H9 (cell line): ENCODE measurements around the gene ITIH6. TPM values are rescaled to one million over a fixed set of nuclear protein-coding genes. Genes with fewer than 3 reads are reported as not detected.
"Not testable (repeated sequence)": the region's sequence is repeated elsewhere in the genome, so short reads cannot be mapped to it uniquely, and the experiment has no call there.

ENCODE experiments used
- DNase-seq: peaks from one replicate; pipeline ENCODE4 v3.0.0-alpha.2; 2017
- H2AFZ ChIP-seq: one replicate; pipeline ENCODE4 v1.6.1; 2013; ENCODE audit warnings: mild to moderate bottlenecking, low read length, control low read depth, moderate library complexity
- H2AK5ac ChIP-seq: 2 replicates; pipeline ENCODE4 v1.6.1; 2013; ENCODE audit warnings: low read length, control low read depth, mixed read lengths; ENCODE audit not compliant: insufficient read length
- H2BK120ac ChIP-seq: one replicate; pipeline ENCODE4 v1.6.1; 2013; ENCODE audit warnings: low read depth, mild to moderate bottlenecking, low read length, control low read depth, inconsistent platforms; ENCODE audit not compliant: poor library complexity, severe bottlenecking
- H2BK12ac ChIP-seq: 2 replicates; pipeline ENCODE4 v1.6.1; 2013; ENCODE audit warnings: low read length, control low read depth, mixed read lengths, low read depth; ENCODE audit not compliant: insufficient read length
- H2BK15ac ChIP-seq: 2 replicates; pipeline ENCODE4 v1.6.1; 2013; ENCODE audit warnings: low read depth, low read length, control low read depth
- H2BK20ac ChIP-seq: one replicate; pipeline ENCODE4 v1.6.1; 2013; ENCODE audit warnings: low read depth, mild to moderate bottlenecking, low read length, control low read depth, inconsistent platforms; ENCODE audit not compliant: poor library complexity, severe bottlenecking
- H2BK5ac ChIP-seq: 2 replicates; pipeline ENCODE4 v1.6.1; 2013; ENCODE audit warnings: low read length, control low read depth, mixed read lengths; ENCODE audit not compliant: insufficient read length
- H3K14ac ChIP-seq: 2 replicates; pipeline ENCODE4 v1.6.1; 2013; ENCODE audit warnings: low read length, control low read depth; ENCODE audit not compliant: insufficient read depth
- H3K18ac ChIP-seq: 2 replicates; pipeline ENCODE4 v1.6.1; 2013; ENCODE audit warnings: low read depth, mild to moderate bottlenecking, mixed read lengths, low read length, control low read depth; ENCODE audit not compliant: insufficient read length
- H3K23ac ChIP-seq: 2 replicates; pipeline ENCODE4 v1.6.1; 2013; ENCODE audit warnings: low read length, control low read depth, mixed read lengths, low read depth; ENCODE audit not compliant: insufficient read length
- H3K23me2 ChIP-seq: 2 replicates; pipeline ENCODE4 v1.6.1; 2013; ENCODE audit warnings: low read depth, mild to moderate bottlenecking, mixed read lengths, low read length, control low read depth; ENCODE audit not compliant: insufficient read length, poor library complexity, severe bottlenecking
- H3K27ac ChIP-seq: 2 replicates; pipeline ENCODE4 v1.5.1; 2013; ENCODE audit warnings: low read length, control low read depth, mixed read lengths, low read depth; ENCODE audit not compliant: insufficient read length
- H3K27me3 ChIP-seq: 2 replicates; pipeline ENCODE4 v1.6.1; 2013; ENCODE audit warnings: low read length, control low read depth, inconsistent platforms; ENCODE audit not compliant: insufficient read depth
- H3K4ac ChIP-seq: 2 replicates; pipeline ENCODE4 v1.6.1; 2013; ENCODE audit warnings: low read depth, mild to moderate bottlenecking, control low read depth, inconsistent platforms, low read length, moderate library complexity
- H3K4me1 ChIP-seq: 2 replicates; pipeline ENCODE4 v1.6.1; 2013; ENCODE audit warnings: low read length, control low read depth, inconsistent platforms; ENCODE audit not compliant: insufficient read depth
- H3K4me2 ChIP-seq: 2 replicates; pipeline ENCODE4 v1.6.1; 2013; ENCODE audit warnings: low read length, control low read depth, mixed read lengths; ENCODE audit not compliant: insufficient read length, insufficient read depth
- H3K56ac ChIP-seq: 2 replicates; pipeline ENCODE4 v1.6.1; 2013; ENCODE audit warnings: low read depth, mild to moderate bottlenecking, mixed read lengths, low read length, control low read depth; ENCODE audit not compliant: insufficient read length
- H3K79me1 ChIP-seq: 2 replicates; pipeline ENCODE4 v1.6.1; 2013; ENCODE audit warnings: low read depth, mild to moderate bottlenecking, moderate library complexity, low read length, control low read depth, inconsistent platforms; ENCODE audit not compliant: insufficient read depth, poor library complexity, severe bottlenecking
- H3K79me2 ChIP-seq: 2 replicates; pipeline ENCODE4 v1.6.1; 2013; ENCODE audit warnings: low read length, control low read depth, inconsistent platforms; ENCODE audit not compliant: insufficient read depth
- H3K9ac ChIP-seq: 2 replicates; pipeline ENCODE4 v1.6.1; 2013; ENCODE audit warnings: low read length, control low read depth, mixed read lengths; ENCODE audit not compliant: insufficient read length; ENCODE audit errors: extremely low read depth
- H3K9me3 ChIP-seq: one replicate; pipeline ENCODE4 v1.6.1; 2013; ENCODE audit warnings: low read depth, low read length, inconsistent platforms; ENCODE audit not compliant: control insufficient read depth
- H3T11ph ChIP-seq: one replicate; pipeline ENCODE4 v1.6.1; 2013; ENCODE audit warnings: mild to moderate bottlenecking, low read length, control low read depth, inconsistent platforms
- H4K20me1 ChIP-seq: one replicate; pipeline ENCODE4 v1.6.1; 2013; ENCODE audit not compliant: control insufficient read depth, insufficient read length, insufficient read depth
- H4K5ac ChIP-seq: 2 replicates; pipeline ENCODE4 v1.6.1; 2013; ENCODE audit warnings: low read depth, mild to moderate bottlenecking, mixed read lengths, low read length, control low read depth; ENCODE audit not compliant: insufficient read length
- H4K8ac ChIP-seq: replicated peaks from 2 replicates; pipeline ENCODE4 v1.6.1; 2013; ENCODE audit warnings: low read length, control low read depth, mixed read lengths, low read depth; ENCODE audit not compliant: insufficient read length
- H4K91ac ChIP-seq: 2 replicates; pipeline ENCODE4 v1.6.1; 2013; ENCODE audit warnings: low read depth, mild to moderate bottlenecking, moderate library complexity, mixed read lengths, low read length, control low read depth; ENCODE audit not compliant: insufficient read length
- H3K27ac Mint-ChIP-seq, 3 experiments: 2 replicates in 2 of 3; 3 replicates in 1 of 3; pipeline ENCODE4 v1.8.0; 2020 to 2021; ENCODE audit warnings: mixed read lengths in 3 of 3, mild to moderate bottlenecking in 1 of 3, moderate library complexity in 1 of 3
- H3K27me3 Mint-ChIP-seq: 2 replicates; pipeline ENCODE4 v1.8.0; 2021; ENCODE audit warnings: low read depth, mild to moderate bottlenecking, moderate library complexity, mixed read lengths
- H3K36me3 Mint-ChIP-seq, 3 experiments: 2 replicates in 2 of 3; 3 replicates in 1 of 3; pipeline ENCODE4 v1.8.0; 2020 to 2021; ENCODE audit warnings: low read depth in 3 of 3, mixed read lengths in 3 of 3; ENCODE audit not compliant: insufficient read depth in 1 of 3
- H3K4me1 Mint-ChIP-seq, 2 experiments: 2 replicates each; pipeline ENCODE4 v1.8.0; 2020; ENCODE audit warnings: mixed read lengths in 2 of 2
- H3K4me3 Mint-ChIP-seq, 2 experiments: 2 replicates in 1 of 2; 3 replicates in 1 of 2; pipeline ENCODE4 v1.8.0; 2020 to 2021; ENCODE audit warnings: mild to moderate bottlenecking in 2 of 2, mixed read lengths in 2 of 2, moderate library complexity in 1 of 2
- H3K9me3 Mint-ChIP-seq, 2 experiments: 2 replicates in 1 of 2; 3 replicates in 1 of 2; pipeline ENCODE4 v1.8.0; 2020; ENCODE audit warnings: mild to moderate bottlenecking in 2 of 2, mixed read lengths in 2 of 2, moderate library complexity in 1 of 2
- WGBS: extraction: QIAGEN DNeasy Blood & Tissue Kit; methylation state at CpG from one replicate; pipeline ENCODE4 v1.1.7; 2013; ENCODE audit warnings: missing lambda C conversion rate, low lambda C conversion rate, mixed read lengths; ENCODE audit not compliant: insufficient read length; ENCODE audit errors: extremely low coverage; 5-methylcytosine and 5-hydroxymethylcytosine counted together
- long read RNA-seq: library from polyadenylated mRNA; unstranded; transcript quantifications from one replicate; pipeline ENCODE4 v2.0.0, GENCODE V29; 2020
- total RNA-seq: library from RNA; stranded (reverse); gene quantifications from 2 replicates; pipeline ENCODE4 v1.2.1, GENCODE V29; 2021
- TF ChIP-seq, protein P1 (sequence below): fragments of 200-600 bp; sonication (generic); conservative IDR thresholded peaks from 3 replicates; pipeline ENCODE4 v1.8.0; 2021; ENCODE audit warnings: antibody characterized with exemption, mild to moderate bottlenecking

ITIH6 gene, protein sequence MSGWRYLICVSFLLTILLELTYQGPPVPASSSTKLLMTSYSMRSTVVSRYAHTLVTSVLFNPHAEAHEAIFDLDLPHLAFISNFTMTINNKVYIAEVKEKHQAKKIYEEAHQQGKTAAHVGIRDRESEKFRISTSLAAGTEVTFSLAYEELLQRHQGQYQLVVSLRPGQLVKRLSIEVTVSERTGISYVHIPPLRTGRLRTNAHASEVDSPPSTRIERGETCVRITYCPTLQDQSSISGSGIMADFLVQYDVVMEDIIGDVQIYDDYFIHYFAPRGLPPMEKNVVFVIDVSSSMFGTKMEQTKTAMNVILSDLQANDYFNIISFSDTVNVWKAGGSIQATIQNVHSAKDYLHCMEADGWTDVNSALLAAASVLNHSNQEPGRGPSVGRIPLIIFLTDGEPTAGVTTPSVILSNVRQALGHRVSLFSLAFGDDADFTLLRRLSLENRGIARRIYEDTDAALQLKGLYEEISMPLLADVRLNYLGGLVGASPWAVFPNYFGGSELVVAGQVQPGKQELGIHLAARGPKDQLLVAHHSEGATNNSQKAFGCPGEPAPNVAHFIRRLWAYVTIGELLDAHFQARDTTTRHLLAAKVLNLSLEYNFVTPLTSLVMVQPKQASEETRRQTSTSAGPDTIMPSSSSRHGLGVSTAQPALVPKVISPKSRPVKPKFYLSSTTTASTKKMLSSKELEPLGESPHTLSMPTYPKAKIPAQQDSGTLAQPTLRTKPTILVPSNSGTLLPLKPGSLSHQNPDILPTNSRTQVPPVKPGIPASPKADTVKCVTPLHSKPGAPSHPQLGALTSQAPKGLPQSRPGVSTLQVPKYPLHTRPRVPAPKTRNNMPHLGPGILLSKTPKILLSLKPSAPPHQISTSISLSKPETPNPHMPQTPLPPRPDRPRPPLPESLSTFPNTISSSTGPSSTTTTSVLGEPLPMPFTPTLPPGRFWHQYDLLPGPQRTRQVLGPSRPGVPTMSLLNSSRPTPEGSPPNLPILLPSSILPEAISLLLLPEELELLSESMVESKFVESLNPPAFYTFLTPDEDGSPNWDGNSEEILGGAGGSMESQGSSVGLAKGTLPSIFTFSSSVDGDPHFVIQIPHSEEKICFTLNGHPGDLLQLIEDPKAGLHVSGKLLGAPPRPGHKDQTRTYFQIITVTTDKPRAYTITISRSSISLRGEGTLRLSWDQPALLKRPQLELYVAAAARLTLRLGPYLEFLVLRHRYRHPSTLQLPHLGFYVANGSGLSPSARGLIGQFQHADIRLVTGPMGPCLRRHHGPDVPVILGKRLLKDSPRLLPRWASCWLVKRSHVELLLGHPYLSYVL
- not detected in 2 replicates for total RNA-seq
- long read RNA-seq, partial matches to known transcripts, result 0 of 2 reads
- long read RNA-seq, other reads (novel, unspliced or antisense), result 2 of 2 reads

DNA sequence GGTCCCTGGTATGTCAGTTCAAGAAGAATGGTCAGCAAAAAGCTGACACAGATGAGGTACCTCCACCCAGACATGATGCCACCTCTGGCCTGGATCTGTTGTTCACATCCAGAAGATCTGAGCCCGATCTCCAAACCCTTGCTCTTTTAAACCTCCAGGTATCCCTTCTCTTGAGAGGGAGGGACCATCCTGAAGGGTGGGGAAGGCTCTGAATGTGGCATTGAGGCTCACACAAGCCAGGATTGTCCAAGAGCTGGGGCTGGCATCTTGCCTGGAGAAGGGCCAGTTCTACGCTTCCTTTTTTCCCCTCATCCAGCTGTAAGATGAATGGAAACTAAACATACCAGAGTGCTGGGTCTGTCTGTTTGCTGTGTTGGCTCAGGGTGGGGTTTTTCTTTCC lies at the start of gene ITIH6:
Gene ITIH6, minus strand, starts transcription at position 119 of the 400 bp plus-strand sequence. Its CDS starts 45 bp downstream, at position 74.
- Mint-ChIP-seq H3K27ac (no peak within 1 kb of the TSS), H3K4me1 (no peaks in the 10 kb centered on the region), H3K9me3 (peaks cover 67 to 69% of the 10 kb centered on the region in 2 experiments), H3K36me3 (no peaks in the 10 kb centered on the region; a peak in 3 of 7 replicates), H3K4me3 (no peak within 1 kb of the TSS), H3K27me3 (peaks cover 2% of the 10 kb centered on the region)
- Histone ChIP-seq H2BK20ac (no peak within 1 kb of the TSS), H3K79me2 (no peaks in the 10 kb centered on the region), H3T11ph (no peak within 1 kb of the TSS), H2BK5ac (no peak within 1 kb of the TSS), H2AFZ (no peak within 1 kb of the TSS), H3K27ac (no peak within 1 kb of the TSS), H3K23ac (no peak within 1 kb of the TSS), H3K9me3 (peaks cover 47% of the 10 kb centered on the region), H3K18ac (no peak within 1 kb of the TSS), H3K4me1 (no peaks in the 10 kb centered on the region), H3K56ac (no peak within 1 kb of the TSS), H4K8ac (no peak within 1 kb of the TSS), H4K5ac (no peak within 1 kb of the TSS), H3K79me1 (no peaks in the 10 kb centered on the region), H3K4ac (no peak within 1 kb of the TSS), H3K23me2 (no peaks in the 10 kb centered on the region), H3K9ac (no peak within 1 kb of the TSS), H2BK12ac (no peak within 1 kb of the TSS), H2BK15ac (no peak within 1 kb of the TSS), H2BK120ac (no peak within 1 kb of the TSS), H3K14ac (no peak within 1 kb of the TSS), H4K91ac (no peak within 1 kb of the TSS), H3K27me3 (no peaks in the 10 kb centered on the region), H4K20me1 (no peaks in the 10 kb centered on the region), H3K4me2 (no peak within 1 kb of the TSS), H2AK5ac (no peak within 1 kb of the TSS)
- TF ChIP-seq, protein P1, sequence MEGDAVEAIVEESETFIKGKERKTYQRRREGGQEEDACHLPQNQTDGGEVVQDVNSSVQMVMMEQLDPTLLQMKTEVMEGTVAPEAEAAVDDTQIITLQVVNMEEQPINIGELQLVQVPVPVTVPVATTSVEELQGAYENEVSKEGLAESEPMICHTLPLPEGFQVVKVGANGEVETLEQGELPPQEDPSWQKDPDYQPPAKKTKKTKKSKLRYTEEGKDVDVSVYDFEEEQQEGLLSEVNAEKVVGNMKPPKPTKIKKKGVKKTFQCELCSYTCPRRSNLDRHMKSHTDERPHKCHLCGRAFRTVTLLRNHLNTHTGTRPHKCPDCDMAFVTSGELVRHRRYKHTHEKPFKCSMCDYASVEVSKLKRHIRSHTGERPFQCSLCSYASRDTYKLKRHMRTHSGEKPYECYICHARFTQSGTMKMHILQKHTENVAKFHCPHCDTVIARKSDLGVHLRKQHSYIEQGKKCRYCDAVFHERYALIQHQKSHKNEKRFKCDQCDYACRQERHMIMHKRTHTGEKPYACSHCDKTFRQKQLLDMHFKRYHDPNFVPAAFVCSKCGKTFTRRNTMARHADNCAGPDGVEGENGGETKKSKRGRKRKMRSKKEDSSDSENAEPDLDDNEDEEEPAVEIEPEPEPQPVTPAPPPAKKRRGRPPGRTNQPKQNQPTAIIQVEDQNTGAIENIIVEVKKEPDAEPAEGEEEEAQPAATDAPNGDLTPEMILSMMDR, result no peak
- WGBS, result no CpG with 5 or more reads among the region's 2 CpGs
- no peak for DNase-seq

DNA sequence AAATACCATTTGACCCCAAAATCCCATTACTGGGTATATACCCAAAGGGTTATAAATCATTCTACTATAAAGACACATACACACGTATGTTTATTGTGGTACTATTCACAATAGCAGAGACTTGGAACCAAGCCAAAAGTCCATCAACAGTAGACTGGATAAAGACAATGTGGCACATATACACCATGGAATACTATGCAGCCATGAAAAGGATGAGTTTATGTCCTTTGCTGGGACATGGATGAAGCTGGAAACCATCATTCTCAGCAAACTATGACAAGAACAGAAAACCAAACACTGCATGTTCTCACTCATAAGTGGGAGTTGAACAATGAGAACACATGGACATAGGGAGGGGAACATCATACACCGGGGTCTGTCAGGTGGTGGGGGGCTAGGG lies 49.6 kb upstream of the ITIH6 start:
- not testable (repeated sequence) for H3K4me1 Mint-ChIP-seq

More for the DNA sequence above, 49.6 kb upstream of the ITIH6 start:
- H3T11ph ChIP-seq, H3K27me3 ChIP-seq, H2AK5ac ChIP-seq, H4K91ac ChIP-seq, H3K23ac ChIP-seq, H2BK15ac ChIP-seq, H3K4ac ChIP-seq, H3K14ac ChIP-seq, H3K56ac ChIP-seq, H3K27ac Mint-ChIP-seq, H3K18ac ChIP-seq, H3K23me2 ChIP-seq, H3K36me3 Mint-ChIP-seq, DNase-seq, H3K27ac ChIP-seq, H2BK5ac ChIP-seq, H2BK20ac ChIP-seq, H3K27me3 Mint-ChIP-seq, H3K4me1 ChIP-seq, H4K20me1 ChIP-seq, H4K5ac ChIP-seq, H3K9ac ChIP-seq, H3K79me2 ChIP-seq, H3K4me3 Mint-ChIP-seq, H4K8ac ChIP-seq, H2BK120ac ChIP-seq, H2AFZ ChIP-seq, H3K79me1 ChIP-seq, H3K4me2 ChIP-seq, H2BK12ac ChIP-seq: not testable (repeated sequence)
- H3K9me3 ChIP-seq, result peaks cover 12% of the 10 kb centered on the region
- no CpG with 5 or more reads among the region's 2 CpGs for WGBS
- peaks cover 54 to 61% of the 10 kb centered on the region in 2 experiments for H3K9me3 Mint-ChIP-seq
